HFFc6 (cell line): ENCODE measurements around the gene RNF32. TPM values are rescaled to one million over a fixed set of nuclear protein-coding genes. Genes with fewer than 3 reads are reported as not detected.

ENCODE experiments used
- DNase-seq: peaks from one replicate; pipeline ENCODE4 v3.0.0-alpha.2; 2018
- H3K27ac Mint-ChIP-seq: 2 replicates; pipeline ENCODE4 v1.8.0; 2020; ENCODE audit warnings: mild to moderate bottlenecking, mixed read lengths
- H3K27me3 Mint-ChIP-seq: 2 replicates; pipeline ENCODE4 v1.8.0; 2021; ENCODE audit warnings: mild to moderate bottlenecking, moderate library complexity, mixed read lengths; ENCODE audit not compliant: insufficient read depth
- H3K36me3 Mint-ChIP-seq: 2 replicates; pipeline ENCODE4 v1.8.0; 2021; ENCODE audit warnings: low read depth, mixed read lengths
- H3K4me1 Mint-ChIP-seq: 2 replicates; pipeline ENCODE4 v1.8.0; 2020; ENCODE audit warnings: low read depth, mixed read lengths
- H3K4me3 Mint-ChIP-seq: 2 replicates; pipeline ENCODE4 v1.8.0; 2020; ENCODE audit warnings: mild to moderate bottlenecking, moderate library complexity, mixed read lengths
- H3K9me3 Mint-ChIP-seq: 2 replicates; pipeline ENCODE4 v1.8.0; 2020; ENCODE audit warnings: mild to moderate bottlenecking, mixed read lengths
- total RNA-seq, 6 experiments: library from RNA; stranded (reverse); fragmentation: NEBNext Ultra II Directional; extraction: Animal tissue kit (Norgen Biotek cat#: 25700); gene quantifications; 2 replicates in 1 of 6; 3 replicates in 5 of 6; pipeline ENCODE4 v1.2.3, GENCODE V29; 2021
- TF ChIP-seq, protein P1 (sequence below): fragments of 200-600 bp; sonication (generic); IDR thresholded peaks from 2 replicates; pipeline ENCODE4 v1.5.0; 2021; ENCODE audit warnings: antibody characterized with exemption, mild to moderate bottlenecking

RNF32 gene
- total RNA-seq, 6 experiments from 2014 or later = 0.94 to 2.5 (median 1.4) TPM

DNA sequence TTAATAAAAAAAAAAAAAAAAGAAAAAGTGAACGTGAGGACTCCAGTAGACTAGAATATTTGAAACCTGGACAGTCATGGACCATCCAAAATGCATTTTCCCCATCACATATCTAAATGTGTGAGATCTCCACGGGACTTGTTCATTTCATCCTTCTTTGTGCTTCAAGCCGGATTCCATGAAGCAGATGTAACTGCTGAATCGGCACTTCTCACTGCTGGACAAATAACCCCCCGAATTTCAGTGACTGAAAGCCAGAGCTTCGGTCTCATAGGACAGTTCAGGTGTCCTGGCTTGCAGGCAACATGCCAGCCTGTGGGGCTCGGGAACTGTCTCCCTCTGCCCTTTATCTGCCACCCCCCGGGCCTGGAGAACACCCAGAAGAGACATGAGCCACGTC lies 33.3 kb downstream of the RNF32 start:
- Mint-ChIP-seq H3K9me3 (no peaks in the 10 kb centered on the region), H3K27ac (no peak overlapping the region), H3K27me3 (no peaks in the 10 kb centered on the region; the same call in 1 of the 2 replicates), H3K36me3 (peaks cover 10% of the 10 kb centered on the region; the same call in 1 of the 2 replicates), H3K4me1 (no peaks in the 10 kb centered on the region), H3K4me3 (no peak overlapping the region)
- DNase-seq = no peak
- TF ChIP-seq, protein P1, sequence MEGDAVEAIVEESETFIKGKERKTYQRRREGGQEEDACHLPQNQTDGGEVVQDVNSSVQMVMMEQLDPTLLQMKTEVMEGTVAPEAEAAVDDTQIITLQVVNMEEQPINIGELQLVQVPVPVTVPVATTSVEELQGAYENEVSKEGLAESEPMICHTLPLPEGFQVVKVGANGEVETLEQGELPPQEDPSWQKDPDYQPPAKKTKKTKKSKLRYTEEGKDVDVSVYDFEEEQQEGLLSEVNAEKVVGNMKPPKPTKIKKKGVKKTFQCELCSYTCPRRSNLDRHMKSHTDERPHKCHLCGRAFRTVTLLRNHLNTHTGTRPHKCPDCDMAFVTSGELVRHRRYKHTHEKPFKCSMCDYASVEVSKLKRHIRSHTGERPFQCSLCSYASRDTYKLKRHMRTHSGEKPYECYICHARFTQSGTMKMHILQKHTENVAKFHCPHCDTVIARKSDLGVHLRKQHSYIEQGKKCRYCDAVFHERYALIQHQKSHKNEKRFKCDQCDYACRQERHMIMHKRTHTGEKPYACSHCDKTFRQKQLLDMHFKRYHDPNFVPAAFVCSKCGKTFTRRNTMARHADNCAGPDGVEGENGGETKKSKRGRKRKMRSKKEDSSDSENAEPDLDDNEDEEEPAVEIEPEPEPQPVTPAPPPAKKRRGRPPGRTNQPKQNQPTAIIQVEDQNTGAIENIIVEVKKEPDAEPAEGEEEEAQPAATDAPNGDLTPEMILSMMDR = no peak

DNA sequence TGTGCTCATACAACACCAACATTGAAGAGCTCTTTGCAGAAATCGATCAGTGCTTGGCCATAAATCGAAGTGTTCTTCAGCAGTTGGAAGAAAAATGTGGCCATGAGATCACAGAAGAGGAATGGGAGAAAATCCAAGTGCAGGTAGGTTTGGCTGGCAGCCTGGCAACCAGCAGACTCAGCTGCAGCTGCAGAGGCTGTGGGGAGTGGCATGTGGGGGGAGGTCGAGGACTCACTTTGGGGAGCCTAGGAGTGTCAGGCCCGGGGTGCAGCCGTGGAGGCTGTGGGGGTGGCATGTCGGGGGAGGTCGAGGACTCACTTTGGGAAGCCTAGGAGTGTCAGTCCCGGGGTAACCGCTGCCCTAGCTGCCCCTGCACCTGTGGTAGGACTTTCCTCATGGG lies 35.1 kb downstream of the RNF32 start:
- H3K36me3 Mint-ChIP-seq = peaks cover 10% of the 10 kb centered on the region; the same call in 1 of the 2 replicates
- H3K27me3 Mint-ChIP-seq = no peaks in the 10 kb centered on the region; the same call in 1 of the 2 replicates

DNA sequence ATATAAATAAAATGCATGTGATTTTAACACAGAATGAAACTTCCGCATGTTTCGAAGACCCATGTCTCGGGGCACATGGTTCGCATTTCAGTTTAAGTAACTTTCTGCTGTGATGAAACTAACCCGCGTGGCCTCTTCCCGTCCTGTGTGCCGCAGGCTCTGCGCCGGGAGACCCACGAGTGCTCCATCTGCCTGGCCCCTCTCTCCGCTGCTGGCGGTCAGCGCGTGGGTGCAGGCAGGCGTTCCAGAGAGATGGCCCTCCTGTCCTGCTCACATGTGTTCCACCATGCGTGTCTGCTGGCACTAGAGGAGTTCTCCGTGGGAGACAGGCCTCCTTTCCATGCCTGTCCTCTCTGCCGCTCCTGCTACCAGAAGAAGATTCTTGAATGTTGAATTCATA lies 35.7 kb downstream of the RNF32 start:
- Mint-ChIP-seq H3K4me3 (no peak overlapping the region), H3K9me3 (no peaks in the 10 kb centered on the region), H3K27me3 (no peaks in the 10 kb centered on the region; the same call in 1 of the 2 replicates), H3K4me1 (no peaks in the 10 kb centered on the region), H3K27ac (no peak overlapping the region), H3K36me3 (peaks cover 10% of the 10 kb centered on the region; the same call in 1 of the 2 replicates)
- no peak for DNase-seq
- TF ChIP-seq, protein P1 = no peak

More for the DNA sequence above, 35.1 kb downstream of the RNF32 start:
- Mint-ChIP-seq H3K9me3 (no peaks in the 10 kb centered on the region), H3K4me3 (no peak overlapping the region), H3K4me1 (no peaks in the 10 kb centered on the region), H3K27ac (no peak overlapping the region)
- DNase-seq = no peak
- TF ChIP-seq, protein P1 = no peak

DNA sequence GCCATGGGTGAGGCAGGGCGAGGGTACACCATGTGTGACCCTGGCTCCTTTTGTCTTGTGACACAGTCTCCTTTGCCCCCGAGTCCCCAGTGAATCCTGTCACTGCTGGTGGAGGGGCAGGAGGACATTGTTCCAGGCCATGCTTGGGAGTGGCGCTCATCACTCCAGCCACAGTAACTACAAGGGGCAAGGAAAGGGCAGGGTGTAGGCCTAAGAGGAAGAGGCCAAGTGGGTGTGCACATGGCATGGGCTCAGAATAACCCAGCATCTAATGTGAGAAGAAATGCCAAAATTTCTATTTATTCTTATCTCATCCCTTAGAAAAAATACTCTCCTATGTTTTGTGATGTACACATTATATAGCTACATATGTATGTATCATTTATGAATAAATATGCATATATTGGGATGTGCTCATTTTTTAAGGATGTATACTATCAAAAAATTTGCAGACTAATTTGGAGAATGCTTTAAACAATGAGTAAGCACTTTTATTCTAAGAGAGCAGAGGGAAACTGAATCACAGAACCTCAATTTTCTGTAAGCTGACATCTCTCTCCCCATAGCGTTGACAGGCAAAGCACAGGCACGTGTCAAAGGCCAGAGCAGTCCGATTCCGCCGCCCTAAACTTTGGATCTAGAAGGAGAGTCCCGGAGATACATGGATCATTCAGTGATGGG lies 36.9 kb downstream of the RNF32 start:
- H3K36me3 Mint-ChIP-seq = peaks cover 10% of the 10 kb centered on the region; the same call in 1 of the 2 replicates

DNA sequence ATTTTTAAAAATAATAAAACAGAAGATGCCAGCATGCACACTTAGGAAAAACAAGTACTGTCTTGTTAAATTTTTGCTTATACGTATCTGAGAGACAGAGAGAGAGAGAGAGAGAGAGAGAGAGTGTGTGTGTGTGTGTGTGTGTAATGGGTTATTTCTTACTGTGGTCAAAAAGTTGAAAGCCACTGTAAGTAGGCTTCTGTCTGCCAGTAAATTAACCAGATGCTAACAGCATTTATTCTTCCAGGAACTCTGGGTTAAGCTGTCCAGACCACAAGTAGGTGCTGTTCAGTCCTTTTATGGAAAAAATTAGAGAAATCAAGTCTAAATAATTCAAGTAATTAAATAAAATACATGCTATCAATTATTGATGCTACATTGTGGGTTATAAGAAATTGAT lies 39.7 kb downstream of the RNF32 start:
- H3K9me3 Mint-ChIP-seq = no peaks in the 10 kb centered on the region
- DNase-seq = no peak
- H3K27me3 Mint-ChIP-seq = no peaks in the 10 kb centered on the region
- H3K36me3 Mint-ChIP-seq = peaks cover 6% of the 10 kb centered on the region; the same call in 1 of the 2 replicates
- no peaks in the 10 kb centered on the region for H3K4me1 Mint-ChIP-seq
- TF ChIP-seq, protein P1 = peak; percentile 22; the same call in 1 of the 2 replicates
- no peak overlapping the region for H3K27ac Mint-ChIP-seq
- no peak overlapping the region for H3K4me3 Mint-ChIP-seq

More for the DNA sequence above, 36.9 kb downstream of the RNF32 start:
- Mint-ChIP-seq H3K4me1 (no peaks in the 10 kb centered on the region), H3K27ac (peak overlapping the region; percentile 70), H3K27me3 (no peaks in the 10 kb centered on the region; the same call in 1 of the 2 replicates), H3K9me3 (no peaks in the 10 kb centered on the region), H3K4me3 (no peak overlapping the region)
- no peak for DNase-seq
- TF ChIP-seq, protein P1 = no peak
